ENCODE data around the gene CNPY1. TPM values are rescaled to one million over a fixed set of nuclear protein-coding genes. Genes with fewer than 3 reads are reported as not detected.

The CNPY1 gene
- total RNA-seq, 1 experiment from 2014 or later, result not detected

DNA sequence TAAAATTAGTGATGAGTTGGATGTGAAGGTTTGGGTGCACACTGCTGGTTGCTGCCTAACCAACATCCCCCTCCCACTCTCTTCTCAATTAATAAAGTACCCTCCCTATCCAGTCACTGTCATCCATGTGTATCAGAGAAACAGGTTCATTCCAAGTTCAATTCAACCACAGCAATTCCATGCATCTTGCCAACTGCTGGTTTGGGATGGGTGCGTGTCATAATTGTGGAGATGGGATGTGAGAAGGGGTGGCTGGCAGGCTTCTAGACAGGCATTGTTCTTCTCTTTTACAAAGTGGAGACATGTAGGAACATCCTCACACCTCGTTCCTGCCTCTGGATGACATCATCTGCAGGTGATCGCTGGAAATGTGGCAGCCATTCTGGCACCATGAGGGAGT lies 7.5 kb upstream of the CNPY1 start:
- Mint-ChIP-seq H3K9me3 (ENCODE audit: unreplicated experiment) (no peaks in the 10 kb centered on the region), H3K4me3 (ENCODE audit: unreplicated experiment) (no peak overlapping the region), H3K36me3 (ENCODE audit: insufficient read depth, unreplicated experiment) (no peaks in the 10 kb centered on the region), H3K4me1 (ENCODE audit: low read depth, unreplicated experiment) (no peaks in the 10 kb centered on the region), H3K27ac (ENCODE audit: unreplicated experiment) (no peak overlapping the region), H3K27me3 (ENCODE audit: insufficient read depth, unreplicated experiment) (no peaks in the 10 kb centered on the region)
- no peaks in the 10 kb centered on the region for H3K4me1 ChIP-seq
- TF ChIP-seq, protein P1, sequence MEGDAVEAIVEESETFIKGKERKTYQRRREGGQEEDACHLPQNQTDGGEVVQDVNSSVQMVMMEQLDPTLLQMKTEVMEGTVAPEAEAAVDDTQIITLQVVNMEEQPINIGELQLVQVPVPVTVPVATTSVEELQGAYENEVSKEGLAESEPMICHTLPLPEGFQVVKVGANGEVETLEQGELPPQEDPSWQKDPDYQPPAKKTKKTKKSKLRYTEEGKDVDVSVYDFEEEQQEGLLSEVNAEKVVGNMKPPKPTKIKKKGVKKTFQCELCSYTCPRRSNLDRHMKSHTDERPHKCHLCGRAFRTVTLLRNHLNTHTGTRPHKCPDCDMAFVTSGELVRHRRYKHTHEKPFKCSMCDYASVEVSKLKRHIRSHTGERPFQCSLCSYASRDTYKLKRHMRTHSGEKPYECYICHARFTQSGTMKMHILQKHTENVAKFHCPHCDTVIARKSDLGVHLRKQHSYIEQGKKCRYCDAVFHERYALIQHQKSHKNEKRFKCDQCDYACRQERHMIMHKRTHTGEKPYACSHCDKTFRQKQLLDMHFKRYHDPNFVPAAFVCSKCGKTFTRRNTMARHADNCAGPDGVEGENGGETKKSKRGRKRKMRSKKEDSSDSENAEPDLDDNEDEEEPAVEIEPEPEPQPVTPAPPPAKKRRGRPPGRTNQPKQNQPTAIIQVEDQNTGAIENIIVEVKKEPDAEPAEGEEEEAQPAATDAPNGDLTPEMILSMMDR (IDR thresholded peaks at IDR 0.05; ENCODE audit: insufficient read depth in 1 of 2, low read depth in 1 of 2, low read length in 1 of 2, severe bottlenecking in 1 of 2, unreplicated experiment in 1 of 2), result no peak
- ChIA-PET POLR2A (no interaction called here), CTCF (no interaction called here)
- intact Hi-C loops (cut with micrococcal nuclease; ENCODE audit: unreplicated experiment), result no loop called here
- H3K9me3 ChIP-seq, result no peaks in the 10 kb centered on the region
- no TSS peak for BruUV-seq (replicated peaks)
- no peak overlapping the region for H3K4me3 ChIP-seq (ENCODE audit: low read depth, low read length)
- no peaks in the 10 kb centered on the region for H3K27me3 ChIP-seq (replicated peaks; ENCODE audit: control insufficient read depth, insufficient read depth, low read length)
- H3K36me3 ChIP-seq (ENCODE audit: control insufficient read depth, insufficient read depth, low read length), result no peaks in the 10 kb centered on the region
- no peak for DNase-seq

DNA sequence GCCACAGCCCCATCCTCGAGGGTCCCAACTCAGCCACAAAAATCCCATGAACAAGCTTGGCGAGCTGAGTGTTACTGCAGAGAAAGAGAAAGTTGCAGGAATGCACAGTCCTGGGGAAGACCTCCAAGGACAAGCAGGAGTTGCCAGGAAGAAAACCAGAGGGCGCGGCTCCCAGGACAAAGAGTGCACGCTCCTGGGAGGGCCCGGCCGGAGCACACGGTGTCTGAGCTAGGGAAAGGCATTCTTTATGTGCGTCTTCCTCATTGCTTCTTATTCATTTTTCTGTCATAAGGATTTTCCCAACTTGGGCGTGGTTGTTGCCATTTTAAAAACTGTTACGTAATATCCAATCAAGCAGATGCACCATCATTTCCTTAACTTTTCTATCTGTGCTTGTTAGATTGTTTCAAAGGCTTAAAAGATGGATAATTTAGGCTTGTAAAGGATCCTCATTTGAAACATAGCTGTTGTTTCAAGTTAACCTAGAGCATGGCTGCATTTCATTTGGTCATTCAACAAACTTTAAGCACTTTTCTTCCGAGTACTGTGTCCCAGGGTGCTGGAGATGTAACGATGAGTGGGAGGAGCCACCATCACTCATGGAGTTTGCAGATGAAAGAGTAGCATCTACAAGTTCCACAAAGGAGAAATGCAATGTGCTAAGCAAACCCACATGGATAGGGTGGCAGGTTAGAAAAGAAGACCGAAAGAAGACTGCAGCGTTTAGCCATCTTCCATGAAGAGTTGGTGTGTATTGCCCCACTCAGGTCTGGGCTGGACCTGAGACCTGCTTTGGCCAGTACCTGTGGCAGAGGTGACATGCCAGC lies 5.6 kb upstream of the CNPY1 start:
- Histone ChIP-seq H3K4me1 (no peaks in the 10 kb centered on the region), H3K9me3 (no peaks in the 10 kb centered on the region), H3K36me3 (ENCODE audit: control insufficient read depth, insufficient read depth, low read length) (no peaks in the 10 kb centered on the region), H3K27me3 (replicated peaks; ENCODE audit: control insufficient read depth, insufficient read depth, low read length) (no peaks in the 10 kb centered on the region), H3K4me3 (ENCODE audit: low read depth, low read length) (no peak overlapping the region)
- CTCF ChIA-PET, result no interaction called here
- no peak for DNase-seq
- BruUV-seq (replicated peaks), result no TSS peak
- no peak overlapping the region for H3K27ac Mint-ChIP-seq (ENCODE audit: unreplicated experiment)
- TF ChIP-seq, protein P1 (IDR thresholded peaks at IDR 0.05; ENCODE audit: insufficient read depth in 1 of 2, low read depth in 1 of 2, low read length in 1 of 2, severe bottlenecking in 1 of 2, unreplicated experiment in 1 of 2), result no peak
- H3K4me1 Mint-ChIP-seq (ENCODE audit: low read depth, unreplicated experiment), result no peaks in the 10 kb centered on the region
- no peak overlapping the region for H3K4me3 Mint-ChIP-seq (ENCODE audit: unreplicated experiment)
- intact Hi-C loops (cut with micrococcal nuclease; ENCODE audit: unreplicated experiment), result no loop called here
- H3K27me3 Mint-ChIP-seq (ENCODE audit: insufficient read depth, unreplicated experiment), result no peaks in the 10 kb centered on the region
- no peaks in the 10 kb centered on the region for H3K36me3 Mint-ChIP-seq (ENCODE audit: insufficient read depth, unreplicated experiment)
- POLR2A ChIA-PET, result no interaction called here
- H3K9me3 Mint-ChIP-seq (ENCODE audit: unreplicated experiment), result no peaks in the 10 kb centered on the region

DNA sequence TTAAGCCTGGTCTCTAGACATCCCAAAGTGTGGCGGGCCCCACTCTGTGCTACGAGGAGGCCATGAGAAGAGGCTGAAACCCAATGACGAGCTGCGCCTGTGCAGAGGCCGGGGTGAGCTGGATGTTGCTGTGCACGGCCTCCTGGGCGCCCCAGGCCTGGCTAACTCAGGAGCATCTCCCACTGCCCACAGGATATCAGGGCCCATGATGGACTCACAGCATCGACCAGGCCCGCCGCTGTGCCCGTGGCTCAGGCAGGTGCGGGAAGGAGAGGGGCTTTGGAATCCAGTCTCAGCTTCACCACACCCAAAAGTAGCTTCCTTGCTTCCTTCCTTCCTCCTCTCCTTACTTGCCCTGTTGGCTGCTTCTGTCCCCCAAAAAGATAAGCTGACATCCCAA lies 4.6 kb upstream of the CNPY1 start:
- H3K27me3 ChIP-seq (replicated peaks; ENCODE audit: control insufficient read depth, insufficient read depth, low read length), result no peaks in the 10 kb centered on the region
- no TSS peak for BruUV-seq (replicated peaks)
- no peaks in the 10 kb centered on the region for H3K9me3 Mint-ChIP-seq (ENCODE audit: unreplicated experiment)
- H3K36me3 ChIP-seq (ENCODE audit: control insufficient read depth, insufficient read depth, low read length), result no peaks in the 10 kb centered on the region
- H3K27me3 Mint-ChIP-seq (ENCODE audit: insufficient read depth, unreplicated experiment), result no peaks in the 10 kb centered on the region
- H3K4me3 Mint-ChIP-seq (ENCODE audit: unreplicated experiment), result no peak overlapping the region
- ChIA-PET CTCF (no interaction called here), POLR2A (no interaction called here)
- H3K4me3 ChIP-seq (ENCODE audit: low read depth, low read length), result no peak overlapping the region
- H3K27ac Mint-ChIP-seq (ENCODE audit: unreplicated experiment), result no peak overlapping the region
- DNase-seq, result no peak
- no peaks in the 10 kb centered on the region for H3K36me3 Mint-ChIP-seq (ENCODE audit: insufficient read depth, unreplicated experiment)
- TF ChIP-seq, protein P1 (IDR thresholded peaks at IDR 0.05; ENCODE audit: insufficient read depth in 1 of 2, low read depth in 1 of 2, low read length in 1 of 2, severe bottlenecking in 1 of 2, unreplicated experiment in 1 of 2), result no peak
- intact Hi-C loops (cut with micrococcal nuclease; ENCODE audit: unreplicated experiment), result no loop called here
- H3K9me3 ChIP-seq, result no peaks in the 10 kb centered on the region
- no peaks in the 10 kb centered on the region for H3K4me1 Mint-ChIP-seq (ENCODE audit: low read depth, unreplicated experiment)
- no peaks in the 10 kb centered on the region for H3K4me1 ChIP-seq

All from Caco-2 (cell line).